C4-2B (cell line): ENCODE results near the gene DPP7.
"Not testable (repeated sequence)": the region's sequence is repeated elsewhere in the genome, so short reads cannot be mapped to it uniquely, and the experiment has no call there.

Source experiments
- CTCF ChIP-seq: fragments of 450-650 bp; conservative IDR thresholded peaks from 2 replicates; pipeline ENCODE4 v1.5.1; 2017; ENCODE audit warnings: mild to moderate bottlenecking
- ZFX ChIP-seq: fragments of 450-650 bp; IDR thresholded peaks from 2 replicates; pipeline ENCODE4 v1.6.1; 2017

GRCh38 chr9:137122796-137123467, 8.4 kb upstream of the DPP7 start:
- not testable (repeated sequence) for TF ChIP-seq CTCF, ZFX
